ENCODE measurements around the gene IGSF3. TPM values are rescaled to one million over a fixed set of nuclear protein-coding genes. Genes with fewer than 3 reads are reported as not detected.

IGSF3 gene
- total RNA-seq, 1 donor from 2014 or later, result 2.8 TPM

DNA sequence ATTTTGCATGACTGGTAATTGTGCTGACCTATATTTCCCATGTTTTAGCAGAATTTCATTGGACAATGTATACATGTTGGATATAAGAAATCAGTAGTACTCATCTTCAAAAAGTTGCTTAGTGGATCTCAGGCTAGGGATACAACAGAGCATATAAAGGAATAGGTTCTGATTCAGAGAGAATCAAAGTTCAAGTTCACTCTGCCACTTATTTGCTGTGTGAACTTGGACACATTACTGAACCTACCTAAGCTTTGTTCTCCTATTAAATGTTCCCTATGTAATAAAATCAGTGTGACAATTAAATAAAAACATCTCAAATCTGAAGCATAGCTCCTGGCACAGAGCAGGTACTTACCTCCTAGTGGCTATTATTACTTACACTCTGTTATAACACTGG is 106.0 kb downstream of the IGSF3 start:
- no peak for DNase-seq (ENCODE audit: extremely low read depth, low read depth, low spot score)

DNA sequence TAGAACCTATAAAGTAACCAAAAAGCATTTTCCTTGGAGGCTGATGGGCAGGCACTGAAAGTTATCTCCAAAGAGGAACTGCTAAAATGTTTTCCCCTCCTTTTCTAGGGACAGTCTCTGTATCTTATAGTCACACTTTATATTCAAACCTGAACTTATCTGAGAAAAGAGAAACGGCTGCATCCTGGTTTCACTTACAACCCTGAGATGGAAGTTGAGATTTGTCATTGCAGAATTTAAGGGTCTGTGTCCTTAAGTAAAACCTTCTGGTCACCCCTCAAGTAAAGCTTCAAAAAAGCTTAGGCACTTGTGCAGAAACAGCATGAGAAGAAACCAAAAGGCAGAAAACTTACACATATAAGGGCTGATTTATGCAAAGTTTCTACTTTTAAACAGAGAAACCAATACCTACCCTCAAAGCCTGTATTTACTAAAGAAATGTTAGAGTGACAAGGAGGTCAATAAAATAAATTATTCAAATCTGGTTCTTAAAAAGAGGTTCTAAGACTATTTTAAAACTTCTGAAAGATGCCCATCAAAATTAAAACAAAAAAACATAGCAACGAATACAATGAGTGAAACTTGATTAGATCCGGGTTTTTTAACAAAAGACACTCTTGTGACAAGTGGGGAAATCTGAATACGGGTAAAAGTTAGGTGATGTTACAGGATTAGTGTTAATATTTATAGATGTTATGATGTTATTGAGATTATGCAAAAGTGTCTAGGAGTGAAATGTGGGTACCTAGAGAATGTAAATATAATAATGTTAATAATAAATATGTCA is 106.6 kb downstream of the IGSF3 start:
- no peak for DNase-seq (ENCODE audit: extremely low read depth, low read depth, low spot score)

DNA sequence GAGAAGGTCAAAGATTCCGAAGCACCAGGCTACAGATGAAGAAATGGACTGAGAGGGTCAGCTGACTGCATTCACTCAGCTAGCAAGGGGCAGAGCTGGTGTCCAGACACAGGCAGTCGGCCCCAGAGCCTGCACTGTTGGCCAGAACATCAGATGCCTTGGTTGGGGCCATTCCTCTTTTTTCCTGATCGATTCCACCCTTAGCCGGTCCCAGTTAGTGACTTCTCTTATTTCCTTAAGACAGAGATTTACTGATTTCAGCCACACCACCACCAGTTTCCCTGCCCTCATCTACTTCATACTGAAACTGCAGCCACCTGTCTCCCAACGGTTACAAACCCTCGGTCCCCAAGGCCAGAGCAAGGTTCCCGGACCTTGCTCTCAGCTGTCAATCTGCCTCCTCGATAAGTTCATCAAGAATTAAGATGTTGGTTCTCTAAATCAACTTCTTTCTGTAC is 108.2 kb downstream of the IGSF3 start:
- no peak for DNase-seq (ENCODE audit: extremely low read depth, low read depth, low spot score)

DNA sequence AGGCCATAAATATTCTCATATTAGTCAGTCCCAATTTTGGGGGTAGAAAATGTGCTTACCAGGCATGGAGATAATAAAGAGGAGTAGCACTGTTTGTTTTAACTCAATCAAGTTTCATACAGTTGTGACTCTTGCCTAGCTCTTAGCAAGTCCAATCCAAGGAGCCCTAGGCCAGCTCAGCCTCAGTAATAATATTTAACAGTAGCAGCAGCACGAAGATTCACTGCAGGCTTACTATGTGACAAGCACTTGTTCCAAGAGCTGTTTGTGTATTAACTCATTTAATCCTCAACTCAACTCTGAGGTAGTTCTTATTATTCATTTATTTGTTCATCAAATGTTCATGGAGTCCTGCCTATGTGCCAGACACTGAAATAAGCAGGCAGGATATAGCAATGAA is 109.0 kb downstream of the IGSF3 start:
- no peak for DNase-seq (ENCODE audit: extremely low read depth, low read depth, low spot score)

DNA sequence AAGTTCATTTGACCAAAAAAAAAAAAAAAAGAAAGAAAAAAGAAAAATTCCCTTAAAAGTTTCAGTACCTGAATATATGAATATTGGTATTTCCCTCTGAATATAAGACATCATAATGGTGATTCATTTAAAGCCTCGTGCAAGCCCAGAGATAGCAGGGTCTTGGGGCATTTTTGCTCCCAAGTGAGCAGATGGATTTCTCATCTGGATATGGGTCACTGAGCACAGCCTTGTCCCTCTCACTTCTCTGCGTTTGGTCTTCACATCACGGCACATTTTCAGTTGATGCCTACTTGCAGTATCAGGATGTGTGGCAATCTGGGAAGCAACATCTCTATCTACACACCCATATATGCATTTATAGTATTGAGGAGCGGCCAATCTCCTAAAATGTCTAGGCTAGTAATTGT is 109.4 kb downstream of the IGSF3 start:
- DNase-seq (ENCODE audit: extremely low read depth, low read depth, low spot score), result no peak

DNA sequence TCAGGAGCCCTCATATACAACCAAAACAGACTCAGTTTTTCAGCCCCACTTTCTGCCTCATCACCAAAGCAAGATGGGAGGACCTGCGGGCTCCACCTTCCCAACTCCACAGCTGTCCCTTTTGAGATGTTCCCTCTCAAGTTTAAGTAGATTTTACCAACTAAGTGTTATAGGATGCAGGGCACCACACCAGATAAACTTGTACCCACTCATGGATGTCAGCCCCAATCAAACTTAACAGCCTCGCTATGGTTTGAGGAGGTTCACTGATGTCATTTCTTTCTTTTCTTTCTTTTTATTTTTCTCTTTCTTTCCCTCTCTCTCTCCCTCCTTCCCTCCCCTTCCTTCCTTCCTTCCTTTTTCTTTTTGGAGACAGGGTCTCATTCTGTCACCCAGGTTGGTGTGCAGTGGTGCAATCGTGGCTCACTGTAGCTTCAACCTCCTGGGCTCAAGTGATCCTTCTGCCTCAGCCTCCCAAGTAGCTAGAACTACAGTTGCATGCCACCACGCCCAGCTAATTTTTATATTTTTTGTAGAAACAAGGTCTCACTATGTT is 110.1 kb downstream of the IGSF3 start:
- no peak for DNase-seq (ENCODE audit: extremely low read depth, low read depth, low spot score)

DNA sequence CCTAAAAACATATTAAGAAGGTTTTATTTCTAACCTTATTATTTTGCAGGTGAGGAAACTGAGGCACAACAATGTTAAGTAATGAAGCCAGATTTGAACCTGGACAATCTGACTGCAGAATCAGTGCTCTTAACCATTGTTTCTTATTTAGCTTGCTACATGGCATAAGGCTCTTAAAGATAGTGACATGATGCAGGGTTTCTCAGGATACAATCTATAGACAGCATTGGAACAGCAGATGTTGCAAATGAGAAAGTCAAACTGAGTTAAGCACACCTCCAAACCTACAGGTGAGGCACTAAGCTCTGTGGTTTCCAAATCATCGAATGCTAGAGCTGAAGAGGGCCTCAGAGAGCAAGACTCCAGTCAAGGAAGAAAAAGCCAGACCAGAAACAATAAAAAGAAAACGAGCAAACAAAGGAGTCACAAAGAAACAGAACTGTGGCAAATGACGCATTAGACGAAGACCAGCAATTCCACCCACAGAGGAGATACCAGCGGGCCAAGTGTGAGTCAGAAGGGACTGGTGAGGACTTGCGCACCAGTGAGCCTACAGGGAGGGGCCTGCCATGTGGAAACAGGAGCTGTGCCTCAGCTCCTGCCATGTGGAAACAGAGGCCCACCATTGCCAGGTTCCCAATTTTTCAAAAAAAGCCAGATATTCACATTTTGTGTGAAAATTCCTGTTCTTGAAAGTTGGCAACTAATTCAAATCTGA is 111.1 kb downstream of the IGSF3 start:
- DNase-seq (ENCODE audit: extremely low read depth, low read depth, low spot score), result no peak

DNA sequence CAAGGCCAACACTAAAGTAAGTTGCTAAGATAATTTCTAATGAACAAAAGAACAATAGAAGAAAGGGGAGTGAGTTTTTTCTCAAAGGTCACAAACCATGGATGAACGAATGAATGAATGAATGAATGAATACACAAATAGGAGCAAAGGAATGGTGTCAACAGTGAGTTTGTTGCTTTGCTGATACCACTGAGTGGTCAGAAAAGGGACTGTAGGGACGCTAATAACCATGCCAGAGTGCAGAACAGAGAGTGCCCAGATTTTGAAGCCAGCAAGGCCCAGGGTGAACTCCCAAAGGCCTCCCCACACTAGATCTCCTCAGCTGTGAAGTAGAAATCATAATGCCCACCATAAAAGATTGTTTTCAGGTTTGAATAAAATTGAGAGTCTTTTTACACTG is 112.6 kb downstream of the IGSF3 start:
- DNase-seq (ENCODE audit: extremely low read depth, low read depth, low spot score), result no peak

DNA sequence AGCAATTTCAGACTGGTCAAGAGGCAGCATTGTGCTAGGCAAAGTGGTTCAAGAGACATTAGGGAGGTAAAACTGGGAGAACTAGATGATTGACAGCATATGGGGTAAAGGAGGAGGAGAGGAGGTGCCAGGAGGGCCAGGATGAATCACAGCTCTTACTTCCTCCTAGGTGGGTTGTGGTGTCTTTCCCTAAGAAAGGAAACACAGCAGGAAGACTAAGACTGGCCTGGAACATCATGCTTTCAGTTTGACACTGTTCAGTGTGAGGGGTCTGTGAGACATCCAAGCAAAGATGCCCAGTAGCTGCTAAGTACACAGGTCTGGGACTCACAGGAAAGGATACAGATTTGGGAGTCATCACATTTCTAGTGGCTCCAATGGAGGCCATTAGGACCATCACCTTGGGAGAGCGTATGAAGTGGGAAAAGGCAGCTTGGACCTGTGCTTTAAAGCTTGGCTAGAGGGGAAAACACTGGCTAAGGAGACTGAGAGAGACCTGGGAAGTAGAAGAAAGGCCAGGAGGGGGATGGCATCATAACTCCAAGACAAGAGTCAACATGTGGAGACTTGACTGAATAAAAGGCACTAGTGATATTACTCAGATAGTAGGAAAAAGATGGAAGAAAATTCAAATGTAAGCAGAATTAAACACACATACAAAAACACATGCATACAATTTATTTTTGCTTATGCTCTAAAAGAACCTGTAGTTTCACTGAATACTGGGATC is 114.0 kb downstream of the IGSF3 start:
- no peak for DNase-seq (ENCODE audit: extremely low read depth, low read depth, low spot score)

DNA sequence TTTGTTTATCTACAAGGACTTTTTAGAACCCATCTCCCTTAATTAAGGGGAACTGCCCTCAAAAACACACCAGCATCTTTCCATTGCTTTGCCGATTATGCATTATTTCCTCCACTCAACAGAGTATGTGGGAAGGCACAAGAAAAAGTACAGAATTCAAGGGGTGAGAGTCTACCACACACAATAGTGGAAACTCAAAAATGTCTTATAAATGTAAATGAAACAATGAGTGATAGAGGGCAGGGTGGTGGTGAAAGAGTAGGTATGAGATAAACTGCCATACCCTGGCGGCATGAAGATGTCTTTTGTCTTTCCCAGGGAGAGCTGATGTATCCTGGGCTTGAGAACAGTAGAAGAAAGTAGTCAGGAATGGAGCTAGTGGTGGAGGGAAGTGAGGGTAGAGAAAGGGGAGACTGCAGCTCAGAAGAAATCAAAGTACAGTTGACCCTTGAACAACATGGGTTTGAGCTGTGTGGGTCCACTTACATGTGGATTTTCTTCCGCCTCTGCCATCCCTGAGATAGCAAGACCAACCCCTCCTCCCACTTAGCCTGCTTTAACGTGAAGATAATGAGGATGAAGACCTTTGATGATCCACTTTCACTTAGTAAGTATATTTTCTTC is 121.1 kb downstream of the IGSF3 start:
- DNase-seq (ENCODE audit: extremely low read depth, low read depth, low spot score), result no peak

DNA sequence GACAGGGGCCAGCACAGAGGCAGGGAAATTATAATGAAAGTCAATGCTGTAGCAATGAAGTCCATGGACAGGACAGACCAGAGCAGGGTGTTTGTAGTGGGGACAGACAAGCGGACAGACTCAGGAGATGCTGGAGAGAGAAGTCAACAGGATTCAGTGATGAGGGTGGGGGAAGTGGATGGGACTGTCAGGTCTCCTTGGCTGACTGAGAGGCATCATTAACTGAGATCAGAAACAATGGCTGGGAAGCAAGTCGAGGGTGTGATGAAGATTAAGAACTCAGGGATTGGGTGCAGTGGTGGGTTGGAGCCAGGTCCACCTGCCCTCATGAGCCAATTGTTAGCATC is 122.2 kb downstream of the IGSF3 start:
- DNase-seq (ENCODE audit: extremely low read depth, low read depth, low spot score), result no peak

DNA sequence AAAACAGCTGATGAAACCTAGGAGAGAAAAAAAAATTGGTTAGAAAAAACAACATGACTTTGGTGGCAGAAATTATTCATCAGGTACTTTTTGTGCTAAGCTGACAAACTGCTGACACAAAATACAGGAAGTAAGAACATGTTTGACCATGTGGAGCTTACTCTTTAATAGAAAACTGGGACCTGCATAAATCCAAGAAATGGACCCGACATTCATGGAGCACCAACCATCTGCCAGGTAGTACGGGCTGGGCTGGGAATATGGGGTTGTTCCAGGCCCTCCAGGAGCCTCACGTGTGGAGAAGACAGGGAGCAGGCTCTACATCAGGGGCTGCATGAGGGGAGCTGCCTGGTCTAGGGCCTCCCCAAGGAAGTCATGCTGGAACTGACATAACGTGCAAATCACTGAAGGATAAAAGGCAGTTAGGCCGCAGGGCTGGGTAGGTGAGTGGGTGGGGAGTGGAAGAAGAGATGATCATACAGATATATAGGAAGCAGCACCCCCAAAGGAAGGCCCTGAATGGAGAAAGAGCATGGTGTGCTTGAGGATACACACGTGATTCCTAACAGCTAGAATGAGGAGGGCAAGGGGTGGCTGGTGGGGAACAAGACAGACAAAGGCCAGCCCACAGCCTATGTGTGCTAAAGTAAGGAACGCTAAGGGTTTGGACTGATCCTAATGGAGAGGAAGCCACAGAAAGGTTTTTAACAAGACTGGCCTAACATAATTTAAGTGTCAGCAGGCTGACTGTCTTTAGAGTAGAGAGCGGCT is 122.8 kb downstream of the IGSF3 start:
- DNase-seq (ENCODE audit: extremely low read depth, low read depth, low spot score), result no peak

DNA sequence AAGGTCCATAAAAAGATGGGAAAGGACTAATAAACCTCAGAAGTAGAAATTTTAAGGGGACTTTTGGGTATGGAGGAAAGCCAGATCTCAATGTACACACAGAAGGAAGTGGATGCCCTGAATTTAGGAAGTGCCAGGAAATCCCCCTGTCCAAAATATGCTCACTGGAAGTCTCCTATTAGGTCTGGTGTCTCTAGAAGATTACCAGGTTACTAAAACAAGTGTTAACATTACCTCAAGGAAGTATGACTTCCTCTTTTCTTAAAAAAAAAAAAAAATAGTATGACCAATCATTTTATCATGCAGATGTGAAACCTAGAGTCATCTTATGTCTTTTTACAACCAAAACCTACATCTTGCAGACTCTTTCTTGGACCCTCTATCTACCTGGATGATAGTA is 127.4 kb downstream of the IGSF3 start:
- no peak for DNase-seq (ENCODE audit: extremely low read depth, low read depth, low spot score)

DNA sequence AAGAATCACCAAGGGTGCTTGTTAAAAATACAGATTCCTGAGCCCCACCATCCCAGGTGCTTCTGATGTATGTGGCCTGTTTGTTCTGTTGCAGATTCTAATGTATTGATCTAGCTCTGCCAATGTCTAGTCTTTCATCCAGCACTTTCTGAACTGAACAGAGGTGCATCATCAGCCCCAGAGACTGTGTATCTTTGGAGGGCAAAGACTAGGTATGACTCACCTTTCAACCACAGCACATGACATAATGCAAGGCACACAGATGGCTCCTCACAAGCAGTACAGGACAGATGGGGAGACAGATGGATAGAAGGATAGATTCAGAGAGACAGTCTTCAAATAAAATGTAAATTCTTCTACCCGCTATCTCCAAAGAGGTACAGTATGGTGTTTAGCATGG is 129.0 kb downstream of the IGSF3 start:
- no peak for DNase-seq (ENCODE audit: extremely low read depth, low read depth, low spot score)

DNA sequence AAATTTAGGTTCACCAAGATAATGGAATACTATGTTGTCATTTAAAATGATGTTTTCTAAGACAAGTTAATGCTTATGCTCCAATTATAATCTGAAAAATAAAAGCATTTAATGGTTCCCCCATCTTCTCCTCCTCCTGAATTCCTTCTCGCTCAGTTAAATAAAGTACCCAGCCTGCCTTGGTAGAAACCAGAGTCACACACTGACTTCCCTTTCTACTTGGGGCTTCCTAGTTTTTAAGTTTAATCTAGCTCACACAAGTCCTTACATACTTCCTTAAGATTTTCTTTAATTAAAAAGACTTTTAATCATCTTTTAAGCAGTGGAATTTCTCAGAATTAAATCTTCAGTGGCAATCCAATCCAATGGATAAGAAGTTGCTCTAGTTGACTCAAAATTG is 129.6 kb downstream of the IGSF3 start:
- DNase-seq (ENCODE audit: extremely low read depth, low read depth, low spot score), result no peak

DNA sequence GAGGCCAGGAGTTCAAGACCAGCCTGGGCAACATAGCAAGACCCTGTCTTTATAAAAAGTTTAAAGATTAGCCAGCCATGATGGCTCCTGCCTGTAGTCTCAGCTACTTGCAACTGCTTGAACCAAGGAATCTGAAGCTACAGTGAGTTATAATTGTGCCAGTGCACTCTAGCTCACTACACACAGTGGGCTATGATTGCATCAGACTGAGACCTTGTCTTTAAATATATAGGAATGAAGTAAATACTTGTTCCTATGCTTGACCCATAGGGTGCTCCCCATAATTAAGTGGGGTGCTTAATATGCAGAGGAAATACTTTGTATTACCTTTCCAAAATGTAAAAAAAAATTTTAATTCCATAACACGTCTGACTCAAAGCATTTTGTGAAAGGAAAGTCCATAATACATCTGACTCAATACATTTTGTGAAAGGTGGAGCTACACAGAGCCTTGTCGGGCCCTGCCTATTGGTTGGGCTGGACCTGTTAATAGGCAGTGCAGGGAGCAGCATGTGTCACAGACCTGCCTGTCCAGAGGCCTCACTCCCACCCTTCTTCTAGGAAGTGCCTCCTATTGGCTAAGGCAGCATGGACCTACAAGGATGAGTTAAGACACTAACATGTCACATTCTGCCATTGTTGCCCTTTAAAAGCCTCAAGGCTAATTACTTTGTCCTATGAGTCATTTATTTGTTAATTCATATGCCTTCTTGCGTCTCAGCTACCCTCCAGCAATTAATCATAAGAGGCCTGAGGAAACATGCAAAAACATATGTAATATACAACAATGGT is 130.3 kb downstream of the IGSF3 start:
- DNase-seq (ENCODE audit: extremely low read depth, low read depth, low spot score), result no peak

DNA sequence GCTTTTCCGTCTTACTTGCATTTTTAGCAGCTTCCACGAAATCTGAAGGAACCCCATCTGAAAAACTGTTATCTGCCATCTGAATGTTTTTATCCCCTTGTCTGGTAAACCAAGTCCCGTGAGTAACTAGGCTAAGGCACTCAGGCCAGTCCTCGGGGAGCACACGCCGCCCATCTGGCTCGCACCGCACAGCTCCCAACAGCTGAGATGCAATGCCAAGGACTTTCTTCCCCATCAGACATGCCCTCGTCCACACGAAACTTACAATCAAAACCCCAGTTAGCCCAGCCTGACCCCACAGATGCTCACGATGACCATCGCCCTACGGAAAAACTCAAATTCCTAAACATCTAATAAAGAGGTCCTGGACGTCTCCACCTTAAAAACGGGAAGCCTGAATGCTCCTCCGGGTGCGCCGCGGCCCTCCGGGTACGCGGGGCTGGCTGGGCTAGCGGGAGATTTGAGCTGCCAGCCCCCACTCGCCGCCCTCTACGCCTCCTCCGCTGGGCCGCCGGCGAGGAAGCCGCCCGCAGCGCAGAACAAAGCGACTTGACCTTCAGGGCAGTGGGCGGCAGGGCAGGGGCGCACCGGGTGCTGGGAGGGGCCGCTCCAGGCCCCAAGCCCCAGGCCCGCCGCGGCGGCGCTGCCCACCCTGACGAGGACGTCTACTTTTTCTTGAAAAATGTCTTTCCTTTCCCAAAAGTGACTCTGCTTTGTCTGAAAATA is 133.4 kb downstream of the IGSF3 start:
- DNase-seq (ENCODE audit: extremely low read depth, low read depth, low spot score), result no peak

DNA sequence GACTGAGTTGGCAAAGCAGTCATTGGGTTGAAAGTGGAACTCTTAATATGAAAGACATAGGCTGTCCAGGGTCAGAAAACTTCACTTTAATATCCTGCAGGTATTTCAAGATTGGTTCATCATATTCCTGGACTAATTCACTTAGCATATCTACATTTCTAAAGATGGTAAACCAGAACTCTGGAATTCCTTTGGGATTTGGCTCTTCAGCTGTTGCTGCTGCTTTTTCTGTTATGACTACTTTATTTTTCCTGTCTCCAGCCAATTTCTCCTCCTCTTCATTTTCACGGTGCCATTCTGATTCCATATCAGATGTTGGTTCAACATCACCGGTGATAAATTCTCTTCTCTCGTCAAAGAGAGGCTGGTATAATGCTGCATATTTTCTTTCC is 134.1 kb downstream of the IGSF3 start:
- no peak for DNase-seq (ENCODE audit: extremely low read depth, low read depth, low spot score)

Data from glomerular endothelial cell (primary cell).